SH-SY5Y (cell line): ENCODE data around the gene SASH3.

Experiments
- GATA2 ChIP-seq: IDR thresholded peaks from 2 replicates; pipeline ENCODE4 v1.6.1; 2011; ENCODE audit warnings: mild to moderate bottlenecking, low read depth, low read length
- GATA3 ChIP-seq: IDR thresholded peaks from 2 replicates; pipeline ENCODE4 v1.6.1; 2011; ENCODE audit warnings: low read depth, mild to moderate bottlenecking, low read length, moderate library complexity

DNA sequence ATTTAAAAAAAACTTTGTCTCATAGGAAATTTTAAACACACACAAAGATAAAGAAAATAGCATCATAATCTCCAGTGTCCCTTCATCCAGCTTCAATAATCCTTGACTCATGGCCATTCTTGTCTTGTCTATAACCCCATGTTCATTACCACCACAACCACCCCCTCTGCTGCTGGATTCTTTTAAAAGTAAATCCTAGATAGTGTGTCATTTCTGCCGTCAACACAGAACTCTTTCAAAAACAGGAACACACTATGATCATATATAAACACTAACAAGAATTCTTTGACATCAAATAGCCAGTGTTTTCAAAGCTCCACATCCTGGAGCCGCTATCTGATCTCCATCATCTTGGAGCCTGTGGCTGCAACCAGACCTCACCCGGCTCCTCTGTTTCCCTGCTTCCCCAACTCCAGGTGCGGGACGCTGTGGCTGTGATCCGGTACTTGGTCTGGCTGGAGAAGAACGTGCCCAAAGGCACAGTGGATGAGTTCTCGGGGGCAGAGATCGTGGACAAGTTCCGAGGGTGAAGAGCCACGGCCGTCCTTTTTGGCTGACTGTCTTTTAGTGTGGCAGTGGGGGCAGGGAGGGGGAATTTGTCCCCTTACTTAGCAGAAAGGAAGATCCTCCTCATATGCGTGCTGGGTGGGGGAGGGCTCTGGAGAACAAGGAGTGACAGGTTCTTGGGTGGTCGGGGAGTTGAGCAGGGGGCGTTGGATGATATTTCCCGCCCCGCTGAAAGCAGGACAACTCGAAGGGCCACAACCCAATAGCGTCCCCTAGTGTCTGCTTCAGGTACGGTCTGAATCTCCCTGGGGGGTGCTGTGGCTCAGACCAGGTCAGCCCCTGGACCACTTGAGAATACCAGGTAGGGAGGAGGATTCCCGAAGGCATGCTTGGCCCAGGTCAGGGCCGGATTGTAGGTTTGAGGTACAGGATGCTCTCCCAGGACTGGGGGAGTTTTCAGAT is 25.4 kb upstream of the SASH3 start:
- no peak for TF ChIP-seq GATA3
- TF ChIP-seq GATA2, result peak; percentile 34; the same call in 1 of the 2 replicates
